GM12872 (cell line): ENCODE data around the gene USP15.

Experiments
- TF ChIP-seq, protein P1 (sequence below): IDR thresholded peaks from 3 replicates; pipeline ENCODE4 v1.5.1; 2011; ENCODE audit warnings: low read depth, mild to moderate bottlenecking, low read length, moderate library complexity; ENCODE audit not compliant: insufficient read depth

The USP15 gene

DNA sequence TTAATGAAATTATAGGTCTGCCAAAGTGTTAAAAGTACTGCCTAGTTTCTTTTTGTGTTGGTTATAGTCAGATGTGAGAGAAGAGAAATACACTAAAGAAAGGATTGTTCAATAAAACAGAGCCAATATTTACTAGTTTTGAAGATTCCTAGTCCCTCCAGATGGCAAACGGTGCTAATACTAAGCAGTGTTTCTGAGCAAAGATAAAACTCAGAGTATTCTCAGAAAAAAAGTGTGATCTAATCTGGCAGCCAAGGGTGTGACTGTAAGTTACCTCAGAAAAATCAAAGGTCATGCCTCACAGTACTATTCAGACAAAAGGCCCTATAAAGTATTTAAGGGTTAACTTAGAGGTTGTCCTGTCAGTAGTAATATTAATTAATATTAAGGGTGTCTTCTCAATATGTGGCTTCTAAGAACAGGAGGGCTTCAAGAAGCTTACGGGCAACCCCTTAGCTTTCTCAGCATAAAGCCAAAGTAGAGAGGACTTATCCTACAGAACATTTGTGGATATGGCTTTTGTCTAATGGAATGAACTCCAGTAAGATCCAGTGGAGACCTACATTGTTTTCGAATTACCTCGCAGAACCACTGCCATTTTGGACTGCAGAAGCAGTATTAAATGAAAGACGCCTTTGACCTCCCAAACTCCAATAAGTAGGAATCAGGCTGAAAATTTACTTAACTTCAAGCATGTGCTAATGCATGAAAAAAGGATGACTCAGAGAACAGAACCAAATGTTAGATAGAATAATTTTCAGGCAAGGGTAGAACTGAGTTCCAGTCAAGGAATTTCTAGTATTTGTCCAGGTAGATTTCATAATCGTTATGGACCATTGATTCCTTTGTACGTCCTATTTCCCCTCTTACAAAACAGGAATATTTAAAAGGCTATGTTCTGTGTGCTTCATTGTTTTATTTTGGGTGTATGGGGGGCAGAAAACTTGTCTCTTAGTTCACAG is 46.6 kb downstream of the USP15 start:
- TF ChIP-seq, protein P1, sequence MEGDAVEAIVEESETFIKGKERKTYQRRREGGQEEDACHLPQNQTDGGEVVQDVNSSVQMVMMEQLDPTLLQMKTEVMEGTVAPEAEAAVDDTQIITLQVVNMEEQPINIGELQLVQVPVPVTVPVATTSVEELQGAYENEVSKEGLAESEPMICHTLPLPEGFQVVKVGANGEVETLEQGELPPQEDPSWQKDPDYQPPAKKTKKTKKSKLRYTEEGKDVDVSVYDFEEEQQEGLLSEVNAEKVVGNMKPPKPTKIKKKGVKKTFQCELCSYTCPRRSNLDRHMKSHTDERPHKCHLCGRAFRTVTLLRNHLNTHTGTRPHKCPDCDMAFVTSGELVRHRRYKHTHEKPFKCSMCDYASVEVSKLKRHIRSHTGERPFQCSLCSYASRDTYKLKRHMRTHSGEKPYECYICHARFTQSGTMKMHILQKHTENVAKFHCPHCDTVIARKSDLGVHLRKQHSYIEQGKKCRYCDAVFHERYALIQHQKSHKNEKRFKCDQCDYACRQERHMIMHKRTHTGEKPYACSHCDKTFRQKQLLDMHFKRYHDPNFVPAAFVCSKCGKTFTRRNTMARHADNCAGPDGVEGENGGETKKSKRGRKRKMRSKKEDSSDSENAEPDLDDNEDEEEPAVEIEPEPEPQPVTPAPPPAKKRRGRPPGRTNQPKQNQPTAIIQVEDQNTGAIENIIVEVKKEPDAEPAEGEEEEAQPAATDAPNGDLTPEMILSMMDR = no peak

DNA sequence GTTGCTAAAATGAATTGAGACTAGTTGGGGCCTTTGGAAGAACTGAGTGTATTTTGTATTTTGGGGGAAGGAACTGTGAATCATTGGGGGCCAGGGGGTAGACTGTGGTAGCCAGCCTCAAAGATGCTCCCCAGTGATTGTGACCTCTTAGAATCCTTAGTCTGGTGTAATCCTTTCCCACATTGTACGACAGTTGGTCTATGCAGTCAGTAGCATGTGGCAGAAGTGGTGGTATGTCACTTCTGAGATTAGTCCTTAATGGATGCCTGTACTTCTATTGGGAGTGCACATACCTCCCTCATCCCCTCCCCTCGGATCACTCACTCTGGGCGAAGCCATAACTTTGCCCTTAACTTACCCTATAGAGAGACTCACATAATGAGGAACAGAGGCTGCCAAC is 48.0 kb downstream of the USP15 start:
- TF ChIP-seq, protein P1 = no peak

- TF ChIP-seq, protein P1 = no peak
Observed at GRCh38 chr12:62313727-62314380, 53.6 kb downstream of the USP15 start.

DNA sequence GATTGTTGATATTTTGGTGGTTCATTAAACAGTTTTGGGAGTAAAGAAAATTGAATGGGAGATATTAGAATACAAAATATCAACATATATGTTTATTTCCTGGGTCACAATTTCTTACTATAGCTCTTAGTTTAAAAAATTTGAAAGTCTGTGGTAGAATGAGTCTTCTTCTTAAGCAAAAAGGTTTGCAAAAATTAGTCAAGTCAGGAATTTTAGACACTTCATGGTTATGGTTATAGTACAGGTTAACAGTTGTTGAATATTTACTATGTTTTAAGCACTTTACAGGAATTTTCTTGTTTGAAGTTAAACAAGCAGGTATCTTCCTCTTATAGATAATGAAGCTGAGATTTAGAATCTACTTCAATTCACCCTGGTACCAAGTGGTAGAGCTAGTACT is 56.8 kb downstream of the USP15 start:
- TF ChIP-seq, protein P1 = no peak

GRCh38 chr12:62319058-62319457 is 58.9 kb downstream of the USP15 start:
- TF ChIP-seq, protein P1 = no peak

DNA sequence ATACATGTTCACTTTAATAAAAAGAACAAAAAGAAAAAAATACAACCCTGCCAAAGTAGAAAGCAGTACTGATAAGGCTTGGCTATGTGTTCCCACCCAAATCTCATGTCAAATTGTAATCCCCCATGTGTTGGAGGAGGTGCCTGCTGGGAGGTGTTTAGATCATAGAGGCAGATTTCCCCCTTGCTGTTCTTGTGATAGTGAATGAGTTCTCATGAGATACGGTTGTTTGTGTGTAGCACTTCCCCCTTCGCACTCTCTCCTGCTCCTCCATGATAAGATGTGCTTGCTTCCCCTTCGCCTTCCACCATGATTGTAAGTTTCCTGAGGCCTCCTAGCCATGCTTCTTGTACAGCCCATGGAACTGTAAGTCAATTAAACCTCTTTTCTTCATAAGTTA is 59.9 kb downstream of the USP15 start:
- TF ChIP-seq, protein P1 = no peak

- TF ChIP-seq, protein P1 = no peak
Observed at GRCh38 chr12:62323386-62323785, 63.2 kb downstream of the USP15 start.
